ENCODE measurements around the gene CFAP73. TPM values are rescaled to one million over a fixed set of nuclear protein-coding genes. Genes with fewer than 3 reads are reported as not detected.

The CFAP73 gene
- total RNA-seq, 4 donors from 2014 or later: 0.56 TPM; not detected in 3

GRCh38 chr12:113131556-113131955 lies 18.0 kb upstream of the CFAP73 start:
- WGBS, 2 donors: 44 to 57% methylated on average over 1 of the region's 1 CpG
- peak overlapping the region in 1 of 3 donors; percentile 45 for H3K27ac ChIP-seq
- intact Hi-C loops (cut with DNase I): no loop called here
- no peaks in the 10 kb centered on the region for H3K36me3 ChIP-seq
- no peaks in the 10 kb centered on the region for H3K27me3 ChIP-seq
- no peak for DNase-seq
- H3K4me3 ChIP-seq (replicated peaks in 1 of 3): no peak overlapping the region
- peaks cover 29 to 43% of the 10 kb centered on the region in 2 donors for H3K4me1 ChIP-seq
- no peak for TF ChIP-seq POLR2A (IDR thresholded peaks at IDR 0.05)
- TF ChIP-seq, protein P1, sequence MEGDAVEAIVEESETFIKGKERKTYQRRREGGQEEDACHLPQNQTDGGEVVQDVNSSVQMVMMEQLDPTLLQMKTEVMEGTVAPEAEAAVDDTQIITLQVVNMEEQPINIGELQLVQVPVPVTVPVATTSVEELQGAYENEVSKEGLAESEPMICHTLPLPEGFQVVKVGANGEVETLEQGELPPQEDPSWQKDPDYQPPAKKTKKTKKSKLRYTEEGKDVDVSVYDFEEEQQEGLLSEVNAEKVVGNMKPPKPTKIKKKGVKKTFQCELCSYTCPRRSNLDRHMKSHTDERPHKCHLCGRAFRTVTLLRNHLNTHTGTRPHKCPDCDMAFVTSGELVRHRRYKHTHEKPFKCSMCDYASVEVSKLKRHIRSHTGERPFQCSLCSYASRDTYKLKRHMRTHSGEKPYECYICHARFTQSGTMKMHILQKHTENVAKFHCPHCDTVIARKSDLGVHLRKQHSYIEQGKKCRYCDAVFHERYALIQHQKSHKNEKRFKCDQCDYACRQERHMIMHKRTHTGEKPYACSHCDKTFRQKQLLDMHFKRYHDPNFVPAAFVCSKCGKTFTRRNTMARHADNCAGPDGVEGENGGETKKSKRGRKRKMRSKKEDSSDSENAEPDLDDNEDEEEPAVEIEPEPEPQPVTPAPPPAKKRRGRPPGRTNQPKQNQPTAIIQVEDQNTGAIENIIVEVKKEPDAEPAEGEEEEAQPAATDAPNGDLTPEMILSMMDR (IDR thresholded peaks at IDR 0.05): no peak
- H3K9me3 ChIP-seq: no peaks in the 10 kb centered on the region

- Histone ChIP-seq H3K4me1 (peaks cover 29 to 48% of the 10 kb centered on the region in 2 donors), H3K9me3 (no peaks in the 10 kb centered on the region), H3K4me3 (replicated peaks in 1 of 3) (no peak overlapping the region), H3K36me3 (no peaks in the 10 kb centered on the region), H3K27me3 (no peaks in the 10 kb centered on the region), H3K27ac (peak overlapping the region in 2 of 3 donors; percentile 3 to 70)
- DNase-seq: no peak
- TF ChIP-seq, protein P1 (IDR thresholded peaks at IDR 0.05): no peak
- TF ChIP-seq POLR2A (IDR thresholded peaks at IDR 0.05): no peak
- intact Hi-C loops (cut with DNase I): no loop called here
- 88 to 89% methylated on average over 3 to 6 of the region's 6 CpGs for WGBS, 2 donors
Measured at GRCh38 chr12:113133036-113133435, 16.5 kb upstream of the CFAP73 start.

DNA sequence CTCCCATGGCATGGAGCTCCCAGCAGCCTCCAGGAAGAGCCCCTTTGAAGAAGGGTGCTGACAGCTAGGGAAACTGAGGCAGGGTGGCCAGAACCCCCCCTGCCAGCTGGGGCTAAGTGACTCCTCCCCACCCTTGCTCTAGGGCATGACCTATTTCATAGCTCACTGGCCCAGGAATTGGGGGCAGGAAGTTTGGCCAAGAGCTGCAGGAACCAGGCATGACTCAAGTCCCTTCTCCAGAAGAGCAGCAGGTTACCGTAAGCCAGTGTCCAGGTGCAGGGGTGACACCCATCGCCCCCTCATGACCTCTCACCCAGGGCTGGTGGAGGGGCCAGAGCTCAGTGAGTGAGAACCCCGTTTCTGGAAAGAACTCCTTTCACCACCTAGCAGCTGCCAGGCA lies 15.9 kb upstream of the CFAP73 start:
- Histone ChIP-seq H3K27me3 (no peaks in the 10 kb centered on the region), H3K36me3 (no peaks in the 10 kb centered on the region), H3K27ac (peak overlapping the region; percentile 70 to 83 (median 80)), H3K9me3 (no peaks in the 10 kb centered on the region), H3K4me1 (peaks cover 29 to 53% of the 10 kb centered on the region in 2 donors), H3K4me3 (replicated peaks in 1 of 3) (peak overlapping the region in 1 of 3 donors; percentile 1)
- peak in 1 of 2 donors; percentile 41 for DNase-seq
- TF ChIP-seq POLR2A (IDR thresholded peaks at IDR 0.05): no peak
- TF ChIP-seq, protein P1 (IDR thresholded peaks at IDR 0.05): no peak
- WGBS, 2 donors: 20 to 25% methylated on average over 1 to 2 of the region's 3 CpGs
- intact Hi-C loops (cut with DNase I): no loop called here

DNA sequence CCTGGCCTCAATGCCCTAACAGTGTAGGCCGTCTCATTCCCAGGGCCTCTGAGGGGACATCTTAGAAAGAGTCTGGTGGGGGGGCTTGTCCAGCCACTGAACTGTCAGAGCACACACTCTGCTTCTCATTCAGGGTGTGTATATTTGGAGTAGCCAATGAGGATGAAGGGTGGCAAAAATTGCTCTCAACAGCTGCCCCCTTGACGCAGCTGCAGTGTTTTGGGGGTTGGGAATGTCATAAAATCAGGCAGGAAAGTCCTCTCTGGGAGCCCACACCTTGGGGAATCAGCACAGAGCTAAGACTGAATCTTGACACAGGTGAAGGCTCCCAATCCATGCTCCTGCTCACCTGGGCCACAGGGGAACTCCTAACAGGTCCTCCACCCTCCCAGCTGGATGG lies 15.5 kb upstream of the CFAP73 start:
- Histone ChIP-seq H3K9me3 (no peaks in the 10 kb centered on the region), H3K4me3 (replicated peaks in 1 of 3) (peak overlapping the region in 2 of 3 donors; percentile 40 to 46), H3K36me3 (no peaks in the 10 kb centered on the region), H3K27me3 (no peaks in the 10 kb centered on the region), H3K27ac (peak overlapping the region; percentile 70 to 83 (median 80)), H3K4me1 (peaks cover 31 to 56% of the 10 kb centered on the region in 2 donors)
- 60 to 68% methylated on average over 2 of the region's 2 CpGs for WGBS, 2 donors
- DNase-seq: no peak
- TF ChIP-seq POLR2A (IDR thresholded peaks at IDR 0.05): no peak
- TF ChIP-seq, protein P1 (IDR thresholded peaks at IDR 0.05): no peak
- intact Hi-C loops (cut with DNase I): no loop called here

GRCh38 chr12:113134521-113134951 lies 15.0 kb upstream of the CFAP73 start:
- no peaks in the 10 kb centered on the region for H3K27me3 ChIP-seq
- no peak for DNase-seq
- no peaks in the 10 kb centered on the region for H3K9me3 ChIP-seq
- no peaks in the 10 kb centered on the region for H3K36me3 ChIP-seq
- H3K27ac ChIP-seq: peak overlapping the region; percentile 70 to 83 (median 80)
- WGBS, 2 donors: 21% methylated on average over 6 of the region's 6 CpGs; no CpG with 5 or more reads in 1 of the 2 donors
- peaks cover 36 to 60% of the 10 kb centered on the region in 2 donors for H3K4me1 ChIP-seq
- TF ChIP-seq, protein P1 (IDR thresholded peaks at IDR 0.05): no peak
- no peak for TF ChIP-seq POLR2A (IDR thresholded peaks at IDR 0.05)
- H3K4me3 ChIP-seq (replicated peaks in 1 of 3): peak overlapping the region in 2 of 3 donors; percentile 40 to 46
- intact Hi-C loops (cut with DNase I): no loop called here
